Adrenal gland (tissue), 12 donors: ENCODE measurements around the gene PIK3AP1. TPM values are rescaled to one million over a fixed set of nuclear protein-coding genes. Genes with fewer than 3 reads are reported as not detected.

Experiments
- DNase-seq, 7 donors: peaks; one replicate each; pipeline ENCODE4 v3.0.0-alpha.2; 2019 to 2020
- H3K27ac ChIP-seq, 5 donors: fragments of 200-600 bp; sonication (generic) in 4 of 5; 1 replicate in 3 of 5; 2 replicates in 2 of 5; pipeline versions ENCODE4 v1.5.1 to v1.8.0; 2016 to 2020; ENCODE audit warnings: mild to moderate bottlenecking in 1 of 5
- H3K27me3 ChIP-seq: fragments of 200-600 bp; 2 replicates; pipeline ENCODE4 v1.8.0; 2021
- H3K36me3 ChIP-seq, 2 donors: fragments of 200-600 bp; replicated peaks in 1 of 2; 1 replicate in 1 of 2; 2 replicates in 1 of 2; pipeline versions ENCODE4 v1.5.1 to v1.8.0; 2018 to 2022
- H3K4me1 ChIP-seq, 2 donors: fragments of 200-600 bp; replicated peaks in 1 of 2; 1 replicate in 1 of 2; 2 replicates in 1 of 2; pipeline versions ENCODE4 v1.5.1 to v1.8.0; 2018 to 2021
- H3K4me3 ChIP-seq, 4 donors: fragments of 200-600 bp; sonication (generic) in 3 of 4; one replicate each; pipeline ENCODE4 v1.5.1; 2016 to 2018
- H3K9me3 ChIP-seq, 3 donors: fragments of 200-600 bp; sonication (generic) in 1 of 3; replicated peaks in 1 of 3; 1 replicate in 2 of 3; 2 replicates in 1 of 3; pipeline versions ENCODE4 v1.5.1 to v1.8.0; 2016 to 2021
- POLR2A ChIP-seq, 2 donors: fragments of 450-650 bp; IDR thresholded peaks; one replicate each; pipeline ENCODE4 v1.6.1; 2017; ENCODE audit warnings: antibody characterized with exemption in 2 of 2, mild to moderate bottlenecking in 2 of 2, moderate library complexity in 1 of 2
- whole genome bisulfite sequencing, 4 donors: extraction: QIAGEN DNeasy Blood & Tissue Kit in 2 of 4; methylation state at CpG; one replicate each; pipeline versions ENCODE4 v1.1.5 to v1.1.7; 2013 to 2017; 5-methylcytosine and 5-hydroxymethylcytosine counted together
- intact Hi-C, 2 donors: fragments of 100-400 bp; cut with DNase I; formaldehyde crosslinking; loops; one replicate each; pipeline versions ENCODE4 v1.14.1 to v1.15.0; 2022 to 2023
- polyA plus RNA-seq, 3 donors: library from polyadenylated mRNA; stranded (reverse); fragments of 200-250 nt in 2 of 3; fragments of 350-450 nt in 1 of 3; fragmentation: Illumina TruSeq in 1 of 3; extraction: RNeasy Lipid Tissue Mini Kit (QIAGEN cat#74804) in 1 of 3; gene quantifications; one replicate each; pipeline ENCODE4 v1.2.3, GENCODE V29; 2013 to 2014
- total RNA-seq, 9 donors: library from RNA; depleted of rRNA in 4 of 9; stranded (reverse); fragments of >200 nt in 4 of 9; fragments of 120-200 nt in 1 of 9; fragmentation: NEBNext Ultra II Directional in 1 of 9; extraction: Animal tissue kit (Norgen Biotek cat#: 25700) in 1 of 9; gene quantifications; one replicate each; pipeline versions ENCODE4 v1.1.0 to v1.2.4, GENCODE V29; 2013 to 2023
- TF ChIP-seq, protein P1 (sequence below), 6 experiments: fragments of 450-650 bp in 4 of 6; fragments of 200-600 bp in 2 of 6; sonication (generic) in 1 of 6; IDR thresholded peaks; 1 replicate in 5 of 6; 2 replicates in 1 of 6; pipeline versions ENCODE4 v1.5.1 to v1.8.0; 2016 to 2021; ENCODE audit warnings: antibody characterized with exemption in 6 of 6, mild to moderate bottlenecking in 2 of 6, moderate library complexity in 1 of 6
- donor health status: healthy with polysubstance abuse.
- donor health status: Bipolar disorder and iron deficiency.
- donor health status: DM: yes; HTN: yes; CAD: no.
- donor health status: DM: no; HTN: no; CAD: no.
- donor health status: DM: no; HTN: no; CAD: no.
- donor health status: DM: yes; HTN: yes; CAD: no.

The PIK3AP1 gene
- total and polyA plus RNA-seq, 12 donors: 2.0 to 38.5 (median 10.4) TPM

- intact Hi-C loops: no loop called here
- Histone ChIP-seq H3K4me1 (peaks cover 0 to 16% of the 10 kb centered on the region in 2 donors), H3K36me3 (peaks cover 0 to 4% of the 10 kb centered on the region in 2 donors), H3K4me3 (no peak overlapping the region), H3K9me3 (no peaks in the 10 kb centered on the region), H3K27me3 (no peaks in the 10 kb centered on the region), H3K27ac (no peak overlapping the region)
- no peak for DNase-seq
- 85 to 95% (median 90%) methylated on average over 6 of the region's 6 CpGs for WGBS, 4 donors
- TF ChIP-seq, protein P1, sequence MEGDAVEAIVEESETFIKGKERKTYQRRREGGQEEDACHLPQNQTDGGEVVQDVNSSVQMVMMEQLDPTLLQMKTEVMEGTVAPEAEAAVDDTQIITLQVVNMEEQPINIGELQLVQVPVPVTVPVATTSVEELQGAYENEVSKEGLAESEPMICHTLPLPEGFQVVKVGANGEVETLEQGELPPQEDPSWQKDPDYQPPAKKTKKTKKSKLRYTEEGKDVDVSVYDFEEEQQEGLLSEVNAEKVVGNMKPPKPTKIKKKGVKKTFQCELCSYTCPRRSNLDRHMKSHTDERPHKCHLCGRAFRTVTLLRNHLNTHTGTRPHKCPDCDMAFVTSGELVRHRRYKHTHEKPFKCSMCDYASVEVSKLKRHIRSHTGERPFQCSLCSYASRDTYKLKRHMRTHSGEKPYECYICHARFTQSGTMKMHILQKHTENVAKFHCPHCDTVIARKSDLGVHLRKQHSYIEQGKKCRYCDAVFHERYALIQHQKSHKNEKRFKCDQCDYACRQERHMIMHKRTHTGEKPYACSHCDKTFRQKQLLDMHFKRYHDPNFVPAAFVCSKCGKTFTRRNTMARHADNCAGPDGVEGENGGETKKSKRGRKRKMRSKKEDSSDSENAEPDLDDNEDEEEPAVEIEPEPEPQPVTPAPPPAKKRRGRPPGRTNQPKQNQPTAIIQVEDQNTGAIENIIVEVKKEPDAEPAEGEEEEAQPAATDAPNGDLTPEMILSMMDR (IDR thresholded peaks at IDR 0.05): no peak
- TF ChIP-seq POLR2A (IDR thresholded peaks at IDR 0.05): no peak
These were observed 149.8 kb downstream of the PIK3AP1 start for GRCh38 chr10:96570511-96570910.

DNA sequence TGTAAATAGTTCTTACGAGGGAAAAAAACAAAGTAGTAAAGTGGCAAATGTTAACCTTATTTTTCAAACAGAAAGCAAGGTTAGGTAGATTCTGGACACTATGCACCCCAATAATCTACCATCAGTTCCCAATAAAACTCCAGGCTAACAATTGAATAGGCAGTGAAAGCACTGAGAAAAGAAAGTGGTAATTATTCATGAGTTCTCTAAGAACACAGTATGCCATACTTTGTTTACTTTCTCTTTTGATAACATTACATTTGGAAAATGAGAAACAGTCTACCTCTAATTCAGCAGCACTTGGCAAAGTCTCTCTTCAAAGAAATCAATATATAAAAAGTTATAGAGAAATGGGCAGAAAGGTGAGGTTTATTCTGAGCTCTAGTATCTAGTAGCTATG is 151.9 kb downstream of the PIK3AP1 start:
- no peak for DNase-seq
- WGBS, 4 donors: 85 to 100% (median 90%) methylated on average over 1 of the region's 1 CpG
- Histone ChIP-seq H3K4me3 (no peak overlapping the region), H3K4me1 (peaks cover 0 to 15% of the 10 kb centered on the region in 2 donors), H3K36me3 (no peaks in the 10 kb centered on the region), H3K27ac (no peak overlapping the region), H3K27me3 (no peaks in the 10 kb centered on the region), H3K9me3 (no peaks in the 10 kb centered on the region)
- intact Hi-C loops: no loop called here
- no peak for TF ChIP-seq POLR2A (IDR thresholded peaks at IDR 0.05)
- TF ChIP-seq, protein P1 (IDR thresholded peaks at IDR 0.05): no peak

DNA sequence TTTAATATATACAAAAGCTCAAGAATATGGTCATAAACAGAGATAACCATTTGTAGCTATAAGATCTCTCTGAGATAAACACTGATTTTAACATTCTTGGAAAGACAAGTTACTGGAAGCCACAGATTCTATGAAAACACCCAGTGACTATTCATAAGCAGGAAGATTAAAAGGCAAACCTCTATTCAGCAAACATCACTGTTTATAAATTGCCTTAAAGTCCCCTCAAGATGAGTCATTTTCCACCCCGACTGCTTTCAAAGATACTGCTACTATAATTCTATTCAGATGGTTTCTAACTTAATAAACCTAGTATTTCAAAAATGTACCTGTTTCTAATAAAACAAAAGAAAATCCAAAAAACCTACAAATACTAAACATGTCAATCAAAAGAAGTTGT is 154.5 kb downstream of the PIK3AP1 start:
- no peak for TF ChIP-seq POLR2A (IDR thresholded peaks at IDR 0.05)
- TF ChIP-seq, protein P1 (IDR thresholded peaks at IDR 0.05): no peak
- H3K27ac ChIP-seq: peak overlapping the region in 1 of 5 donors; percentile 6
- no peak for DNase-seq
- intact Hi-C loops: no loop called here
- no peaks in the 10 kb centered on the region for H3K27me3 ChIP-seq
- H3K36me3 ChIP-seq: no peaks in the 10 kb centered on the region
- H3K4me3 ChIP-seq: no peak overlapping the region
- H3K4me1 ChIP-seq: peaks cover 0 to 19% of the 10 kb centered on the region in 2 donors
- H3K9me3 ChIP-seq: no peaks in the 10 kb centered on the region
- 13 to 27% (median 26%) methylated on average over 1 of the region's 1 CpG for WGBS, 4 donors

DNA sequence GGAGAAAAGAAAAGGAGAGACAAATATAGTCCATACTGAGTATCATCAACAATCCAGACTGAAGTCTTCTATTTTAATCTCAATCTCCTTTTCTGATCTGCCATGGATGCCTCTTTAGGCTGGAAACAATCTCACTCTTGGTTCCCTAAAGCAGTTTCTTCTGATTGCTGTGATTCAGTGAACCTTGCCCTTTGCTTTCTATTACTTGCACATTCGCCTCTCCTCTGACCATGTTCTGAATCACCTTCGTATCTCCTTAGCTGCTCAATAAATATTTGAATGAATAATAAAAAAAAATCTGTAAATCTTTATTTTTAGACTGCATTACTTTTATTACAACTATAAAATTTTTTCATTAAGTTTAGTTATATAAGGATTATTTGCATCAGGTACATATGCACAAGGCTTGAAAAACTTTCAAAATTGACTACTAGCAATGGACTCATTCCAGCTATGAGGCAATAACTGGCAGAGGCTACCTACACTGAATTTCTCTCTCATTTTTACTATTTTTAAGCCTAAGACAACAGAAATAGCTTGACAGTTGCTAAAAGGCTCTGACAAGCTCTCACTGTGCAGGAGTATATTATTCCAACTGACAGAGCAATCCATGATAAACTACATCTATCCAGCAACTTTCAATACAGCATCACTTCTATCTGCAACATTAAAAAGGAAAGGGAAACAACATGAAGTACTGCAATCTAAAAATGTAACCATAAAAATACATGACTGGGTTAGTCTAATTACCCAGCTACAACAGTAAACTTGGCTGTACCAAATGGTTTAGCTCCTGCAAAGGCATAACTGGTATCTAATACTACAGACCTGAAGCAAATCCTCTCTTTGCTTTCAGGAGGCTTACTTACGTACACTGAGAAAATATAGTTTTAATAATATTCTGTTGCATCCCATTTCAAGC is 159.1 kb downstream of the PIK3AP1 start:
- H3K9me3 ChIP-seq: no peaks in the 10 kb centered on the region
- TF ChIP-seq, protein P1 (IDR thresholded peaks at IDR 0.05): no peak
- no peak for TF ChIP-seq POLR2A (IDR thresholded peaks at IDR 0.05)
- no peak overlapping the region for H3K27ac ChIP-seq
- WGBS, 4 donors: 63 to 77% (median 69%) methylated on average over 3 of the region's 3 CpGs
- DNase-seq: peak in 2 of 7 donors; percentile 7 to 10
- no peaks in the 10 kb centered on the region for H3K27me3 ChIP-seq
- no peaks in the 10 kb centered on the region for H3K36me3 ChIP-seq
- H3K4me1 ChIP-seq: peaks cover 0 to 21% of the 10 kb centered on the region in 2 donors
- no peak overlapping the region for H3K4me3 ChIP-seq
- intact Hi-C loops: no loop called here
